HUES48 (cell line): ENCODE results near the gene DCN.
"Not testable (repeated sequence)": the region's sequence is repeated elsewhere in the genome, so short reads cannot be mapped to it uniquely, and the experiment has no call there.

ENCODE experiments used
- H3K27ac ChIP-seq: one replicate; pipeline ENCODE4 v1.7.0; 2013; ENCODE audit warnings: low read depth, low read length, inconsistent platforms
- H3K27me3 ChIP-seq: 2 replicates; pipeline ENCODE4 v1.6.1; 2013; ENCODE audit warnings: mild to moderate bottlenecking, low read length; ENCODE audit not compliant: control insufficient read depth, insufficient read depth
- H3K36me3 ChIP-seq: 2 replicates; pipeline ENCODE4 v1.6.1; 2013; ENCODE audit warnings: low read length; ENCODE audit not compliant: control insufficient read depth, insufficient read depth
- H3K4me1 ChIP-seq: 2 replicates; pipeline ENCODE4 v1.6.1; 2013; ENCODE audit warnings: mild to moderate bottlenecking, low read length; ENCODE audit not compliant: control insufficient read depth, insufficient read depth
- H3K4me3 ChIP-seq: 2 replicates; pipeline ENCODE4 v1.5.1; 2013; ENCODE audit warnings: mild to moderate bottlenecking, low read depth, low read length
- H3K9ac ChIP-seq: 2 replicates; pipeline ENCODE4 v1.6.1; 2013; ENCODE audit warnings: mild to moderate bottlenecking, low read depth, low read length, moderate library complexity
- H3K9me3 ChIP-seq: 2 replicates; pipeline ENCODE4 v1.6.1; 2013; ENCODE audit warnings: low read length; ENCODE audit not compliant: control insufficient read depth, insufficient read depth

The DCN gene

DNA sequence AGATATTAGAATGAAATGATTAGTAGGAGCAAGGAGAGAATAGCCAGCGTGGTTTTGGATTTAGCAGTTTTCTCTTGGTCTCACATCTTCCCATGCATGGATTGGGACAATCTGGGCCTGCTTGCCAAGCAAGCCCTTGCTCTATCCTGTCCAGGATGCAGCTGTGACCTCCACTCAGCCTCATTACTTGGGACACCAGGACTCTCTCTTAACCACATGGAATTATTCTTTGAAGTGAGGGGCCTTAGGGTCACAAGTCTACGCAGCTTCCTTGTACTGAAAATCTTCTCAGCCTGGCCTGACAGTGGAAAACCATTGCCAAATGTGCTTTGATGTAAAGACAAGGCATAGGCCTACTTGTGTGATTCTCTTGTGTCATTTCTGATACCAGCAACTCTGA, 28.0 kb upstream of the DCN start:
- H3K4me3 ChIP-seq = no peak overlapping the region
- H3K9me3 ChIP-seq = no peaks in the 10 kb centered on the region
- H3K27me3 ChIP-seq = no peaks in the 10 kb centered on the region
- H3K4me1 ChIP-seq = no peaks in the 10 kb centered on the region
- no peak overlapping the region for H3K27ac ChIP-seq
- H3K9ac ChIP-seq = no peak overlapping the region
- no peaks in the 10 kb centered on the region for H3K36me3 ChIP-seq

DNA sequence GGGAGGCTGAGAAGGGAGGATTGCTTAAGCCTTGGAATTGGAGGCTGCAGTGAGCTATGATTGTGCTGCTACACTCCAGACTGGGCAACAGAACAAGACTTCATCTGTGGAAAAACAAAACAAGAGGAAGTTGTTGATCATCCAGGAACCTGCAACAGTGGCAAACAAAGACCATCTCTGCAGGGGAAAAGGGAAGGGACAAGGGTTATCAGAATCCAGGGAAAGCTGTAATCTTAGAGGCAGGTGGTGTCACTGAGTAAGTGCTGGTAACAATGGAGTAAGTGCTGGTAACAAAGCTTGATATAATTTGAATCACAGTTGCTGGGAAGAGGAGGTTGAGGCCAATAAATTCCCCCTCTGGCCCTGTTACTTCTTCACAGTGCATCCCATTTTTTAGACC, 27.5 kb upstream of the DCN start:
- no peaks in the 10 kb centered on the region for H3K9me3 ChIP-seq
- no peak overlapping the region for H3K4me3 ChIP-seq
- no peaks in the 10 kb centered on the region for H3K27me3 ChIP-seq
- H3K36me3 ChIP-seq = no peaks in the 10 kb centered on the region
- no peak overlapping the region for H3K27ac ChIP-seq
- H3K4me1 ChIP-seq = no peaks in the 10 kb centered on the region
- H3K9ac ChIP-seq = no peak overlapping the region

DNA sequence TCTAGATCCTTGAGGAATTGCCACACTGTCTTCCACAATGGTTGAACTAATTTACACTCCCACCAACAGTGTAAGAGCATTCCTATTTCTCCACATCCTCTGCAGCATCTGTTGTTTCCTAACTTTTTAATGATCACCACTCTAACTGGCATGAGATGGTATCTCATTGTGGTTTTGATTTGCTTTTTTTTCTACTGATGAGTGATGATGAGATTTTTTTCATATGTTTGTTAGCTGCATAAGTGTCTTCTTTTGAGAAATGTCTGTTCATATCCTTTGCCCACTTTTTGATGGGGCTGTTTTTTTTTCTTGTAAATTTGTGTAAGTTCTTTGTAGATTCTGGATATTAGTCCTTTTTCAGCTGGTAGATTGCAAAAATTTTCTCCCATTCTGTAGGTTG, 24.7 kb upstream of the DCN start:
- H3K27ac ChIP-seq, H3K9me3 ChIP-seq, H3K9ac ChIP-seq, H3K27me3 ChIP-seq, H3K36me3 ChIP-seq, H3K4me3 ChIP-seq: not testable (repeated sequence)
- H3K4me1 ChIP-seq = peaks cover 15% of the 10 kb centered on the region

DNA sequence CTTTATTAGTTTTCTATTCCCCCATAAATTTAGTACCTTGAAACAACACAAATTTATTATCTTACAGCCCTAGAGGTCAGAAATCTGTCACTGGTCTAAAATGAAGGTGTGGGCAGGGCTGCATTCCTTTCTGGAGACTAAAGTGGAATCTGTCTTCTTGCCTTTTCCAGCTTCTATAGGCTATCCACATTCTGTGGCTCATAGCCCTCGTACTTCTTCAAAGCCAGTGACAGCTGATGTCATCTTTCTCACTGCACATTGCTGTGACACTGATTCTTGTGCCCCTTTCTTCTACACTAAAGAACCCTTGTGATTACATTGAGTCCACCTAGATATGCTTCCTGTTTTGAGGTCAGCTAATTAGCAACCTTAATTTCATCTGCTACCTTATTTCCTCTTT, 23.2 kb upstream of the DCN start:
- Histone ChIP-seq H3K9me3 (no peaks in the 10 kb centered on the region), H3K4me3 (no peak overlapping the region), H3K9ac (no peak overlapping the region), H3K4me1 (peaks cover 15% of the 10 kb centered on the region), H3K27me3 (no peaks in the 10 kb centered on the region), H3K36me3 (no peaks in the 10 kb centered on the region), H3K27ac (no peak overlapping the region)

- no peak overlapping the region for H3K27ac ChIP-seq
- no peaks in the 10 kb centered on the region for H3K9me3 ChIP-seq
- H3K4me3 ChIP-seq = no peak overlapping the region
Measured at GRCh38 chr12:91204421-91204820, 21.8 kb upstream of the DCN start.

GRCh38 chr12:91203610-91204009, 21.0 kb upstream of the DCN start:
- no peaks in the 10 kb centered on the region for H3K27me3 ChIP-seq
- no peak overlapping the region for H3K4me3 ChIP-seq
- H3K9me3 ChIP-seq = no peaks in the 10 kb centered on the region
- no peaks in the 10 kb centered on the region for H3K36me3 ChIP-seq
- peaks cover 15% of the 10 kb centered on the region for H3K4me1 ChIP-seq
- H3K9ac ChIP-seq = no peak overlapping the region
- H3K27ac ChIP-seq = no peak overlapping the region

More at GRCh38 chr12:91204421-91204820, 21.8 kb upstream of the DCN start:
- H3K36me3 ChIP-seq = no peaks in the 10 kb centered on the region
- H3K9ac ChIP-seq = no peak overlapping the region
- H3K27me3 ChIP-seq = no peaks in the 10 kb centered on the region
- H3K4me1 ChIP-seq = peaks cover 15% of the 10 kb centered on the region

GRCh38 chr12:91202390-91202789, 19.8 kb upstream of the DCN start:
- Histone ChIP-seq H3K9me3 (no peaks in the 10 kb centered on the region), H3K9ac (no peak overlapping the region), H3K27me3 (no peaks in the 10 kb centered on the region), H3K4me1 (peaks cover 15% of the 10 kb centered on the region), H3K27ac (no peak overlapping the region), H3K36me3 (no peaks in the 10 kb centered on the region), H3K4me3 (no peak overlapping the region)

GRCh38 chr12:91196436-91196835, 13.8 kb upstream of the DCN start:
- Histone ChIP-seq H3K27ac (no peak overlapping the region), H3K4me1 (no peaks in the 10 kb centered on the region), H3K4me3 (no peak overlapping the region), H3K27me3 (no peaks in the 10 kb centered on the region), H3K9ac (no peak overlapping the region), H3K36me3 (no peaks in the 10 kb centered on the region), H3K9me3 (peaks cover 5% of the 10 kb centered on the region; the same call in 1 of the 2 replicates)

- Histone ChIP-seq H3K9me3 (peaks cover 5% of the 10 kb centered on the region; the same call in 1 of the 2 replicates), H3K9ac (no peak overlapping the region), H3K27ac (no peak overlapping the region), H3K4me1 (no peaks in the 10 kb centered on the region), H3K36me3 (no peaks in the 10 kb centered on the region), H3K4me3 (no peak overlapping the region), H3K27me3 (no peaks in the 10 kb centered on the region)
Measured at GRCh38 chr12:91194500-91194899, 11.9 kb upstream of the DCN start.

DNA sequence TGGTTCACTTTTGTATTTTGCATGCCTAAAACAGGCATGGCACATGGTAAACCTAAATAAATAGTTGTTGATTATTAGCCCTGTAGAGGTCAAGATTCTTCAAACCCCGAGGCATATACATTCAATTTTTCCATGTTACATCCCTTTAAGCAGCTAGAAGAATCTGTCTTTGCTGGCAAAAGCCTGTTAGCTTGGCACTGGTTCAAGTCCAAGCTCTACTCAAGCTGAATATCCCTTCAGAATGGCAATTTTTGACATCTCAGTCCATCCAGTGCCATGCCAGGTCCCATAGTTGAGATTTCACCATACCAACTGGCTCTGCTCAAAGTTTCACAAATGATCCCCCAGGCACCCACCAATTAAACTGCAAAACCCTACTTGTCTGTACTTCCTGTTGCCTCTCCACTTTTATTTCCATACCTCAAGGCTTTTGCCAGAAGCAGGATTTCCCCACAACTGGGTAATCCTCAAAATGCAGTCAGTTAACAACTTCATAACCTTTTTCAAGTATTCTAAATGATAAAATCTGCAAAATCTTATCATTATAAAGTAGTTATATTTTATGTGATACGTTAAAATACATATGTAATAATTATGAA, 9.0 kb upstream of the DCN start:
- H3K9ac ChIP-seq = no peak overlapping the region
- H3K36me3 ChIP-seq = no peaks in the 10 kb centered on the region
- no peaks in the 10 kb centered on the region for H3K27me3 ChIP-seq
- peaks cover 5% of the 10 kb centered on the region; the same call in 1 of the 2 replicates for H3K9me3 ChIP-seq
- no peak overlapping the region for H3K4me3 ChIP-seq
- no peaks in the 10 kb centered on the region for H3K4me1 ChIP-seq
- H3K27ac ChIP-seq = no peak overlapping the region

- Histone ChIP-seq H3K9me3 (no peaks in the 10 kb centered on the region), H3K36me3 (no peaks in the 10 kb centered on the region), H3K27ac (no peak overlapping the region), H3K4me3 (no peak overlapping the region), H3K27me3 (no peaks in the 10 kb centered on the region), H3K4me1 (no peaks in the 10 kb centered on the region), H3K9ac (no peak overlapping the region)
Measured at GRCh38 chr12:91189516-91189915, 6.9 kb upstream of the DCN start.

DNA sequence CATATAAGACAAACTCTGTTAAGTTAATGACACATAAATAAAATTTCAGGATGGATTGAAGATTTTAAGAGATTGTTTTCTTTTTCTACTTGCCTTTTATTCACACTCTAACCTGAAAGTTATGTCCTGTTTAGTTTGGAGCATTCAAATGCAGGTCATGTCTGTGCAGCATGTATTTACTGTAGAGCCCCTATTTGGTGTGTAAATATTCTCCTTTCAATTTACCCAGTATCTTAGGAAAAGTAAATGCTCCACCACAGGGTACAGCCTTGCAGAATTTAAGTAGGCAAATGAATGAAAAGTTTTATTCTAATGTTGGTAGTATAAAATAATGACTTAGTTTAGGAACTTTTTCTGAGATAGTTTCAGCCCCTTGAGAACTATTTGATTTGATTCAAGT, 6.2 kb upstream of the DCN start:
- Histone ChIP-seq H3K27me3 (no peaks in the 10 kb centered on the region), H3K9me3 (no peaks in the 10 kb centered on the region), H3K36me3 (no peaks in the 10 kb centered on the region), H3K9ac (no peak overlapping the region), H3K4me3 (no peak overlapping the region), H3K4me1 (no peaks in the 10 kb centered on the region), H3K27ac (no peak overlapping the region)
